Erythroblast (primary cell): ENCODE data around the gene RBKS.

Experiments used
- GATA1 ChIP-seq: IDR thresholded peaks from 2 replicates; pipeline ENCODE4 v1.6.1; 2011; ENCODE audit warnings: low read depth, mild to moderate bottlenecking, control low read depth, low read length, moderate library complexity
- POLR2A ChIP-seq: IDR thresholded peaks from 2 replicates; pipeline ENCODE4 v1.6.1; 2011; ENCODE audit warnings: mild to moderate bottlenecking, low read length

- no peak for TF ChIP-seq POLR2A
- no peak for TF ChIP-seq GATA1
Observed at GRCh38 chr2:27856386-27856785, 33.8 kb downstream of the RBKS start.
